BLaER1 treated with 17β-estradiol and CSF1 and Interleukin-3, amounts not matched to agents 10 nM and 100 nM (cell line): ENCODE data around the gene C20orf204.

Experiments used
- H3K27ac ChIP-seq, 11 experiments: shearing (Covaris generic); formaldehyde crosslinking; 2 replicates each; pipeline ENCODE4 v1.8.1; 2022
- H3K27me3 ChIP-seq, 11 experiments: shearing (Covaris generic); formaldehyde crosslinking; 2 replicates each; pipeline ENCODE4 v1.8.1; 2022
- H3K36me3 ChIP-seq, 11 experiments: shearing (Covaris generic); formaldehyde crosslinking; 2 replicates each; pipeline ENCODE4 v1.8.1; 2022
- H3K4me1 ChIP-seq, 10 experiments: shearing (Covaris generic); formaldehyde crosslinking; 2 replicates each; pipeline ENCODE4 v1.8.1; 2022
- H3K4me2 ChIP-seq, 11 experiments: shearing (Covaris generic); formaldehyde crosslinking; 2 replicates each; pipeline ENCODE4 v1.8.1; 2022
- H3K4me3 ChIP-seq, 10 experiments: shearing (Covaris generic); formaldehyde crosslinking; 2 replicates each; pipeline ENCODE4 v1.8.1; 2022
- H3K9ac ChIP-seq, 11 experiments: shearing (Covaris generic); formaldehyde crosslinking; 2 replicates each; pipeline ENCODE4 v1.8.1; 2022
- H3K9me3 ChIP-seq, 11 experiments: shearing (Covaris generic); formaldehyde crosslinking; replicated peaks in 1 of 11; 2 replicates each; pipeline ENCODE4 v1.8.1; 2022
- H4K20me1 ChIP-seq, 11 experiments: shearing (Covaris generic); formaldehyde crosslinking; 2 replicates each; pipeline ENCODE4 v1.8.1; 2022
- Cebpa-rat ChIP-seq, 11 experiments: shearing (Covaris generic); IDR thresholded peaks; 2 replicates each; pipeline ENCODE4 v1.8.1; 2022

The C20orf204 gene

GRCh38 chr20:64038565-64039292 is 2.7 kb downstream of the C20orf204 start:
- peaks cover 0 to 51% (median 28%) of the 10 kb centered on the region in 11 experiments; a peak in 19 of 22 replicates for H4K20me1 ChIP-seq
- peak overlapping the region; percentile 57 to 72 (median 62) for H3K4me3 ChIP-seq
- H3K36me3 ChIP-seq: peaks cover 10 to 23% (median 14%) of the 10 kb centered on the region in 11 experiments
- H3K27me3 ChIP-seq: peaks cover 56 to 70% (median 62%) of the 10 kb centered on the region in 11 experiments
- peak overlapping the region; percentile 53 to 78 (median 69) for H3K9ac ChIP-seq
- H3K9me3 ChIP-seq: no peaks in the 10 kb centered on the region
- no peak for TF ChIP-seq Cebpa-rat (IDR thresholded peaks at IDR 0.05)
- peak overlapping the region; percentile 12 to 70 (median 50); a peak in 19 of 22 replicates for H3K27ac ChIP-seq
- peak overlapping the region; percentile 95 to 100 (median 99) for H3K4me2 ChIP-seq
- H3K4me1 ChIP-seq: peaks cover 51 to 86% (median 78%) of the 10 kb centered on the region in 10 experiments

- H3K27me3 ChIP-seq: peaks cover 62 to 78% (median 69%) of the 10 kb centered on the region in 11 experiments
- peak overlapping the region; percentile 53 to 78 (median 69); a peak in 21 of 22 replicates for H3K9ac ChIP-seq
- no peak for TF ChIP-seq Cebpa-rat (IDR thresholded peaks at IDR 0.05)
- H3K27ac ChIP-seq: peak overlapping the region in 8 of 11 experiments; percentile 10 to 81 (median 52); a peak in 10 of 22 replicates
- H3K4me1 ChIP-seq: peaks cover 53 to 92% (median 81%) of the 10 kb centered on the region in 10 experiments
- H3K4me2 ChIP-seq: peak overlapping the region; percentile 95 to 100 (median 99)
- peaks cover 2 to 15% (median 6%) of the 10 kb centered on the region in 11 experiments; a peak in 18 of 22 replicates for H3K36me3 ChIP-seq
- H4K20me1 ChIP-seq: peaks cover 0 to 45% (median 28%) of the 10 kb centered on the region in 11 experiments; a peak in 17 of 22 replicates
- peak overlapping the region; percentile 57 to 72 (median 62) for H3K4me3 ChIP-seq
- H3K9me3 ChIP-seq: no peaks in the 10 kb centered on the region
Measured at GRCh38 chr20:64039293-64040160, 3.5 kb downstream of the C20orf204 start.

- Histone ChIP-seq H3K36me3 (peaks cover 0 to 7% (median 0%) of the 10 kb centered on the region in 11 experiments; a peak in 5 of 22 replicates), H3K27me3 (peaks cover 69 to 85% (median 77%) of the 10 kb centered on the region in 11 experiments), H3K9me3 (no peaks in the 10 kb centered on the region), H4K20me1 (peaks cover 0 to 37% (median 21%) of the 10 kb centered on the region in 11 experiments; a peak in 17 of 22 replicates), H3K27ac (peak overlapping the region in 5 of 11 experiments; percentile 15 to 81 (median 70); a peak in 11 of 22 replicates), H3K4me3 (peak overlapping the region in 3 of 10 experiments; percentile 57 to 73 (median 57); a peak in 3 of 20 replicates), H3K4me1 (peaks cover 62 to 96% (median 84%) of the 10 kb centered on the region in 10 experiments), H3K4me2 (peak overlapping the region; percentile 95 to 100 (median 99); a peak in 21 of 22 replicates), H3K9ac (peak overlapping the region in 5 of 11 experiments; percentile 41 to 78 (median 76); a peak in 6 of 22 replicates)
- no peak for TF ChIP-seq Cebpa-rat (IDR thresholded peaks at IDR 0.05)
Measured at GRCh38 chr20:64040231-64041039, 4.5 kb downstream of the C20orf204 start.

DNA sequence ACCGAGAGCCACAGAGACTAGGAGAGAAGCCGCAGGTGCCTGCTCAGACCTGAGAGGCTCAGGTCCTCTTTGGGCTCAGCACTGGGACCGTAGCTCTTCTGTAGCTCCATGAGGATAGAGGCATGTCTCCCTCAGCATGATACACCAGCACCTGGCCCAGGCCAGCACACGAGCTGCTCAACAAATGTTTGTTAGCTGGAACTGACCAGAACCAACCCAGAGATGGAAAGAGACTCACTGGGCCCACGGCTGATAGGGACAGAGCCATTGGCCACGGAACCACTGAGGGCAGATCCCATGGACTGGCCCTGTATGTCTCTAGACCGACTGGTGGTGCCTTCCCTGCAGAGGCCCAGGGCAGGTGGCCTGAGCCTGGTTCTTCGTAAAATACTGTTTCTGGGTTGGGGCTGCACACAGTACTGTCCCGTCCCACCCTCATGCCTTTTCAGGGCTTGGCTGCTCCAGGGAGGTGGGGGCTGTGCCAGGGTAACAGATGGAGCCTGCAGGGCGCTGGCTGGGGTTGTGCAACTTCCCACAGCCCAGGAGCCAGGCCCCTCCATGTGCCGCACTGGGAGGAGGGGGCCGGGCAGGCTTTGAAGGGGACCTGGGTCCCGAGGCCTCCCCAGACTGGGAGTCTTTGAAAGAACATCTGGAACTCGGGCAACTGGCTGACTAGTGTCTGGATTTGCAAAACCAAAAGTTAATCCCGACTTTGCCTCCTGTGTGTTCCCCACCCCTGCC is 5.2 kb downstream of the C20orf204 start:
- Histone ChIP-seq H3K4me3 (peak overlapping the region in 7 of 10 experiments; percentile 2 to 73 (median 58); a peak in 11 of 20 replicates), H4K20me1 (peaks cover 0 to 29% (median 13%) of the 10 kb centered on the region in 11 experiments; a peak in 17 of 22 replicates), H3K9me3 (no peaks in the 10 kb centered on the region), H3K36me3 (no peaks in the 10 kb centered on the region), H3K4me2 (peak overlapping the region; percentile 95 to 100 (median 99)), H3K27me3 (peaks cover 72 to 93% (median 85%) of the 10 kb centered on the region in 11 experiments), H3K9ac (peak overlapping the region in 8 of 11 experiments; percentile 41 to 80 (median 76); a peak in 14 of 22 replicates), H3K4me1 (peaks cover 57 to 95% (median 76%) of the 10 kb centered on the region in 10 experiments), H3K27ac (peak overlapping the region in 7 of 11 experiments; percentile 69 to 81 (median 79); a peak in 13 of 22 replicates)
- TF ChIP-seq Cebpa-rat (IDR thresholded peaks at IDR 0.05): peak in 6 of 11 experiments; percentile 40 to 88 (median 63); a peak in 9 of 22 replicates

DNA sequence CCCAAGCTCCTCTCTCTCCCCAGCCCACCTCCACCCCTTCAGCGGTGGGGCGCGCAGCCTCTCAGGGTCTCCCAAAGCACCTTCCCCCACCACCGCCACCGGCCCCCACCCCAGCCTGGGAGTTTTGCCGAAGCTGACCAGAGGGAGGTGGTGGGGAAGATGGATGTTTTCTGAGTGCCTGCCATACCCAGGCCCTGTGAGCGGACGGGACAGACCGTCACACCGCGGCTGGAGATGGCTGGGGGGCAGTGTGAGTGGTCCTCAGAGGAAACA is 5.7 kb downstream of the C20orf204 start:
- no peaks in the 10 kb centered on the region for H3K9me3 ChIP-seq
- peak overlapping the region; percentile 60 to 85 (median 73); a peak in 20 of 22 replicates for H3K9ac ChIP-seq
- peak overlapping the region; percentile 44 to 73 (median 57) for H3K4me3 ChIP-seq
- H4K20me1 ChIP-seq: peaks cover 0 to 26% (median 8%) of the 10 kb centered on the region in 11 experiments; a peak in 17 of 22 replicates
- no peaks in the 10 kb centered on the region for H3K36me3 ChIP-seq
- peaks cover 52 to 90% (median 71%) of the 10 kb centered on the region in 10 experiments for H3K4me1 ChIP-seq
- H3K27ac ChIP-seq: peak overlapping the region in 9 of 11 experiments; percentile 69 to 81 (median 77); a peak in 20 of 22 replicates
- H3K27me3 ChIP-seq: peaks cover 72 to 94% (median 90%) of the 10 kb centered on the region in 11 experiments
- TF ChIP-seq Cebpa-rat (IDR thresholded peaks at IDR 0.05): no peak
- H3K4me2 ChIP-seq: peak overlapping the region; percentile 95 to 100 (median 99)

GRCh38 chr20:64042054-64042781 is 6.2 kb downstream of the C20orf204 start:
- H3K4me2 ChIP-seq: peak overlapping the region; percentile 95 to 100 (median 99)

More at GRCh38 chr20:64042054-64042781, 6.2 kb downstream of the C20orf204 start:
- H3K4me3 ChIP-seq: peak overlapping the region; percentile 44 to 73 (median 57)
- no peaks in the 10 kb centered on the region for H3K36me3 ChIP-seq
- H3K9ac ChIP-seq: peak overlapping the region; percentile 60 to 85 (median 73)
- peaks cover 52 to 85% (median 66%) of the 10 kb centered on the region in 10 experiments for H3K4me1 ChIP-seq
- peaks cover 0 to 25% (median 3%) of the 10 kb centered on the region in 11 experiments; a peak in 16 of 22 replicates for H4K20me1 ChIP-seq
- no peaks in the 10 kb centered on the region for H3K9me3 ChIP-seq
- H3K27me3 ChIP-seq: peaks cover 72 to 94% (median 91%) of the 10 kb centered on the region in 11 experiments
- H3K27ac ChIP-seq: peak overlapping the region; percentile 69 to 81 (median 76); a peak in 21 of 22 replicates
- TF ChIP-seq Cebpa-rat (IDR thresholded peaks at IDR 0.05): no peak
